HEK293 (cell line): Measurements from ENCODE around the gene EEF1AKMT4.

Experiments used
- CTCF ChIA-PET: fragments of 350-600 bp; formaldehyde crosslinking; extraction: SDS; loops from one replicate; lab custom pipeline; 2021; ENCODE audit warnings: antibody characterized with exemption; lab: Yijun Ruan, JAX
- POLR2A ChIA-PET: fragments of 300-600 bp; formaldehyde crosslinking; extraction: SDS; loops from one replicate; lab custom pipeline; 2020; ENCODE audit warnings: antibody characterized with exemption, inconsistent platforms; lab: Yijun Ruan, JAX
- H3K27ac ChIP-seq: fragments of 200-500 bp; sonication (Bioruptor generic); 2 replicates; pipeline ENCODE4 v1.5.1; 2014; ENCODE audit warnings: low read depth, low read length, control low read depth, inconsistent platforms; ENCODE audit errors: extremely low read depth
- H3K36me3 ChIP-seq, 2 experiments: fragments of 200-500 bp in 1 of 2; sonication (Bioruptor generic) in 1 of 2; 1 replicate in 1 of 2; 2 replicates in 1 of 2; pipeline ENCODE4 v1.5.1; 2014 to 2017; ENCODE audit warnings: inconsistent platforms in 2 of 2, low read length in 2 of 2; ENCODE audit not compliant: control insufficient read depth in 2 of 2, insufficient read depth in 1 of 2
- H3K4me1 ChIP-seq: fragments of 200-500 bp; sonication (Bioruptor generic); 2 replicates; pipeline ENCODE4 v1.5.1; 2014; ENCODE audit warnings: mild to moderate bottlenecking, low read length, inconsistent platforms; ENCODE audit not compliant: control insufficient read depth, insufficient read depth
- H3K4me3 ChIP-seq: 2 replicates; pipeline ENCODE4 v1.5.1; 2011; ENCODE audit warnings: low read depth, mild to moderate bottlenecking, control low read depth, low read length, moderate library complexity
- H3K9me3 ChIP-seq: fragments of 200-500 bp; sonication (Bioruptor generic); 2 replicates; pipeline ENCODE4 v1.5.1; 2014; ENCODE audit warnings: low read depth, low read length, inconsistent platforms; ENCODE audit not compliant: control insufficient read depth, insufficient read depth
- AEBP2 ChIP-seq: fragments of 450-650 bp; formaldehyde crosslinking; IDR thresholded peaks from 2 replicates; pipeline ENCODE4 v1.5.1; 2016; ENCODE audit warnings: missing biosample characterization, missing genetic modification characterization, borderline replicate concordance
- BCL6B ChIP-seq: fragments of 450-650 bp; formaldehyde crosslinking; IDR thresholded peaks from 2 replicates; pipeline ENCODE4 v1.5.1; 2017; ENCODE audit warnings: missing biosample characterization, missing genetic modification characterization
- CTCF ChIP-seq: fragments of 450-650 bp; formaldehyde crosslinking; IDR thresholded peaks from 2 replicates; pipeline ENCODE4 v1.5.1; 2016; ENCODE audit warnings: missing biosample characterization, missing genetic modification characterization
- EGR2 ChIP-seq: fragments of 450-650 bp; formaldehyde crosslinking; IDR thresholded peaks from 2 replicates; pipeline ENCODE4 v1.5.1; 2016; ENCODE audit warnings: low read depth, missing biosample characterization, missing genetic modification characterization
- MZF1 ChIP-seq: fragments of 450-650 bp; formaldehyde crosslinking; IDR thresholded peaks from 2 replicates; pipeline ENCODE4 v1.5.1; 2017; ENCODE audit warnings: missing biosample characterization, missing genetic modification characterization, borderline replicate concordance
- REST ChIP-seq: fragments of 450-650 bp; formaldehyde crosslinking; IDR thresholded peaks from 2 replicates; pipeline ENCODE4 v1.5.1; 2016; ENCODE audit warnings: missing biosample characterization, missing genetic modification characterization
- ZBTB20 ChIP-seq: fragments of 450-650 bp; formaldehyde crosslinking; IDR thresholded peaks from 2 replicates; pipeline ENCODE4 v1.5.1; 2016; ENCODE audit warnings: missing biosample characterization, missing genetic modification characterization
- ZFHX2 ChIP-seq: fragments of 450-650 bp; formaldehyde crosslinking; conservative IDR thresholded peaks from 2 replicates; pipeline ENCODE4 v1.5.1; 2016; ENCODE audit warnings: missing biosample characterization, missing genetic modification characterization
- ZIC2 ChIP-seq: fragments of 450-650 bp; formaldehyde crosslinking; IDR thresholded peaks from 2 replicates; pipeline ENCODE4 v1.5.1; 2016; ENCODE audit warnings: missing biosample characterization, missing genetic modification characterization
- ZNF280C ChIP-seq: fragments of 450-650 bp; formaldehyde crosslinking; IDR thresholded peaks from 2 replicates; pipeline ENCODE4 v1.5.1; 2016; ENCODE audit warnings: missing biosample characterization, missing genetic modification characterization
- ZNF292 ChIP-seq: fragments of 450-650 bp; formaldehyde crosslinking; IDR thresholded peaks from 2 replicates; pipeline ENCODE4 v1.5.1; 2016; ENCODE audit warnings: low read depth, missing biosample characterization, missing genetic modification characterization, borderline replicate concordance
- ZNF362 ChIP-seq: fragments of 450-650 bp; formaldehyde crosslinking; IDR thresholded peaks from 2 replicates; pipeline ENCODE4 v1.5.1; 2016; ENCODE audit warnings: missing biosample characterization, missing genetic modification characterization
- ZNF600 ChIP-seq: fragments of 450-650 bp; formaldehyde crosslinking; IDR thresholded peaks from 2 replicates; pipeline ENCODE4 v1.5.1; 2016; ENCODE audit warnings: missing biosample characterization, missing genetic modification characterization
- ZNF785 ChIP-seq: fragments of 450-650 bp; formaldehyde crosslinking; IDR thresholded peaks from 2 replicates; pipeline ENCODE4 v1.5.1; 2016; ENCODE audit warnings: missing biosample characterization, missing genetic modification characterization
- ZNF791 ChIP-seq: fragments of 450-650 bp; formaldehyde crosslinking; IDR thresholded peaks from 2 replicates; pipeline ENCODE4 v1.5.1; 2016; ENCODE audit warnings: missing biosample characterization, missing genetic modification characterization

EEF1AKMT4 gene

GRCh38 chr3:184234671-184235380 lies 14.6 kb upstream of the EEF1AKMT4 start:
- Histone ChIP-seq H3K27ac (no peak overlapping the region), H3K36me3 (no peaks in the 10 kb centered on the region), H3K9me3 (no peaks in the 10 kb centered on the region), H3K4me1 (no peaks in the 10 kb centered on the region), H3K4me3 (no peak overlapping the region)
- no peak for TF ChIP-seq ZNF785 (tag by site-specific recombination)
- no peak for TF ChIP-seq ZNF292 (tag by site-specific recombination)
- no peak for TF ChIP-seq REST (tag by site-specific recombination)
- no peak for TF ChIP-seq ZIC2
- no peak for TF ChIP-seq ZNF280C
- TF ChIP-seq MZF1 = no peak
- TF ChIP-seq CTCF (tag by site-specific recombination) = no peak
- no peak for TF ChIP-seq ZBTB20 (tag by site-specific recombination)
- CTCF ChIA-PET = no interaction called here
- POLR2A ChIA-PET = interaction anchor here (0.5 kb wide), 1 partner anchor 70 kb away, joined by 4 read pairs; no protein-coding TSS in a partner anchor

GRCh38 chr3:184235381-184236032 lies 14.0 kb upstream of the EEF1AKMT4 start:
- Histone ChIP-seq H3K36me3 (no peaks in the 10 kb centered on the region), H3K4me3 (no peak overlapping the region), H3K9me3 (no peaks in the 10 kb centered on the region), H3K27ac (no peak overlapping the region), H3K4me1 (no peaks in the 10 kb centered on the region)
- ChIA-PET CTCF (interaction anchor here (8.7 kb wide), 1 partner anchor 8 kb away, joined by 66 read pairs; the partner anchor contains the start of gene VWA5B2), POLR2A (interaction anchor here (1.0 kb wide), 1 partner anchor 11 kb away, joined by 3 read pairs; no protein-coding TSS in a partner anchor)
- TF ChIP-seq ZFHX2 (peak; percentile 97), EGR2 (peak; percentile 96), BCL6B (tag by site-specific recombination) (no peak), ZNF362 (tag by site-specific recombination) (no peak), ZNF791 (no peak), ZNF600 (tag by site-specific recombination) (peak; percentile 47; the same call in 1 of the 2 replicates), AEBP2 (no peak)
